Measurements from ENCODE around the gene MTURN.

The MTURN gene

GRCh38 chr7:30171766-30172447 is 37.1 kb downstream of the MTURN start:
- TF ChIP-seq, protein P1, sequence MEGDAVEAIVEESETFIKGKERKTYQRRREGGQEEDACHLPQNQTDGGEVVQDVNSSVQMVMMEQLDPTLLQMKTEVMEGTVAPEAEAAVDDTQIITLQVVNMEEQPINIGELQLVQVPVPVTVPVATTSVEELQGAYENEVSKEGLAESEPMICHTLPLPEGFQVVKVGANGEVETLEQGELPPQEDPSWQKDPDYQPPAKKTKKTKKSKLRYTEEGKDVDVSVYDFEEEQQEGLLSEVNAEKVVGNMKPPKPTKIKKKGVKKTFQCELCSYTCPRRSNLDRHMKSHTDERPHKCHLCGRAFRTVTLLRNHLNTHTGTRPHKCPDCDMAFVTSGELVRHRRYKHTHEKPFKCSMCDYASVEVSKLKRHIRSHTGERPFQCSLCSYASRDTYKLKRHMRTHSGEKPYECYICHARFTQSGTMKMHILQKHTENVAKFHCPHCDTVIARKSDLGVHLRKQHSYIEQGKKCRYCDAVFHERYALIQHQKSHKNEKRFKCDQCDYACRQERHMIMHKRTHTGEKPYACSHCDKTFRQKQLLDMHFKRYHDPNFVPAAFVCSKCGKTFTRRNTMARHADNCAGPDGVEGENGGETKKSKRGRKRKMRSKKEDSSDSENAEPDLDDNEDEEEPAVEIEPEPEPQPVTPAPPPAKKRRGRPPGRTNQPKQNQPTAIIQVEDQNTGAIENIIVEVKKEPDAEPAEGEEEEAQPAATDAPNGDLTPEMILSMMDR (IDR thresholded peaks at IDR 0.05; ENCODE audit: borderline replicate concordance, insufficient read depth, low read depth, low read length) = no peak
- no peak overlapping the region for H3K4me3 ChIP-seq (ENCODE audit: low read depth, low read length)

DNA sequence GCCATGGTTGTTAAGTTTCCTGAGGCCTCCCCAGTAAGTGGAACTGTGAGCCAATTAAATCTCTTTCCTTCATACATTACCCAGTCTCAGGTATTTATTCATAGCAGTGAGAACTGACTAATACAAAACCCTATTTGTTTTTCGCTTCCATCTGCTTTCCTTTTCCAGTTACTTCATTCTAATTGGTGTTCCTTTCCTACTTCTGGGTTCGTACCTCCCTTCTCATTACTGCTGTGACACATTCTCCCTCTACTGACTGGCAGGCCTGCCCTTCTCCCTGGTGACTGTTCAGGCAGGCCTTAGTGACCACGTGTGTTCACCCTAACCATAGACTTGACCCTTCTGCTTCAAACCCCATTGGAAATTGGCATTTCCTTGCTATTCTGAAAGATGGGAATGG is 37.7 kb downstream of the MTURN start:
- H3K4me3 ChIP-seq (ENCODE audit: low read depth, low read length) = no peak overlapping the region
- TF ChIP-seq, protein P1 (IDR thresholded peaks at IDR 0.05; ENCODE audit: borderline replicate concordance, insufficient read depth, low read depth, low read length) = no peak

DNA sequence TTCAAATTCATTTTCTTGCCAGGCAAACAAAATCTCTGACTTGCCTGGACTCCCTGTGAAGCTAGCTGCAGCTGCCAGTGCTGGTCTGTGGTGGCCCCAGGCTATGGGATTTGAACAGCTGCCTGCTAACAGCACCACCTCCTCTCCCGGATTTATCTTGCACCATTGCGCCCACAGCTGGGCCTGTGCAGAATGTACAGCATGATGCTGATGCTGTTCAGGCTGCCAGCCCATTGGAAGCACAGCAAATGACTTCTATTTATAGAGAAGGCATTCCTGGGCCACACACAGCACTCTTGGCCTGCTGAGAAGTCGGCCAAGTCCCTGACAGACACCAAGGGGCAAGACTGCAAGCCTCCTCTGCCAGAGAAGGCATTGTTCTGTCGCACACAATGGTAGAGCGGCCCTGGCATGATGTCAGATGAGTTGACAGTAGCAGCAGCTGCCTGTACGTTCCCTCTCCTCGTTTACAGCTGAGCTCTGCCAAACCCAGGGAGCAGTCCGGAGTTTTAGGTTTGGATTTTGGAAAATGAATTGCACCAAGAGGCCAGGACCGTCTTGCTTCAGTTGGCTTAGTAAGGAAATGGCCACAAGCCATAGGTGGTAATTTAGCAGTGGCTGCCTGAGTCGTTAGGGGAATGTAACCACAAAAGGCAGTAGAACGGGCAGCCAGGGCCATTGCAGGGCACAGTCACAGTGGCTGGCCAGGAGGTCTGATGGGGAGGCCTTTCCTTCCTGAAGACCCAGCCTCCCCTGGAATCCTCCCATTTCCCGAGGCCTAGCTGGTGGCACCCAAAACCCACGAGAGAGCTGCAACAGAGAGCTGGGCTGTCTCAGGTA is 38.5 kb downstream of the MTURN start:
- TF ChIP-seq, protein P1 (IDR thresholded peaks at IDR 0.05; ENCODE audit: borderline replicate concordance, insufficient read depth, low read depth, low read length) = no peak
- H3K4me3 ChIP-seq (ENCODE audit: low read depth, low read length) = no peak overlapping the region

- TF ChIP-seq, protein P1 (IDR thresholded peaks at IDR 0.05; ENCODE audit: borderline replicate concordance, insufficient read depth, low read depth, low read length) = no peak
- H3K4me3 ChIP-seq (ENCODE audit: low read depth, low read length) = no peak overlapping the region
Measured at GRCh38 chr7:30175180-30175579, 40.4 kb downstream of the MTURN start.

- TF ChIP-seq, protein P1 (IDR thresholded peaks at IDR 0.05; ENCODE audit: borderline replicate concordance, insufficient read depth, low read depth, low read length) = no peak
- no peak overlapping the region for H3K4me3 ChIP-seq (ENCODE audit: low read depth, low read length)
Measured at GRCh38 chr7:30175636-30176147, 40.9 kb downstream of the MTURN start.

- TF ChIP-seq, protein P1 (IDR thresholded peaks at IDR 0.05; ENCODE audit: borderline replicate concordance, insufficient read depth, low read depth, low read length) = no peak
Measured at GRCh38 chr7:30176463-30177109, 41.8 kb downstream of the MTURN start.

More at GRCh38 chr7:30176463-30177109, 41.8 kb downstream of the MTURN start:
- H3K4me3 ChIP-seq (ENCODE audit: low read depth, low read length) = no peak overlapping the region

Measured in GM12875 (cell line).